ENCODE data around the gene WWOX. TPM values are rescaled to one million over a fixed set of nuclear protein-coding genes. Genes with fewer than 3 reads are reported as not detected.

Gene WWOX
- total and polyA plus RNA-seq, 2 experiments from 2014 or later, result 22.1 to 123 TPM

DNA sequence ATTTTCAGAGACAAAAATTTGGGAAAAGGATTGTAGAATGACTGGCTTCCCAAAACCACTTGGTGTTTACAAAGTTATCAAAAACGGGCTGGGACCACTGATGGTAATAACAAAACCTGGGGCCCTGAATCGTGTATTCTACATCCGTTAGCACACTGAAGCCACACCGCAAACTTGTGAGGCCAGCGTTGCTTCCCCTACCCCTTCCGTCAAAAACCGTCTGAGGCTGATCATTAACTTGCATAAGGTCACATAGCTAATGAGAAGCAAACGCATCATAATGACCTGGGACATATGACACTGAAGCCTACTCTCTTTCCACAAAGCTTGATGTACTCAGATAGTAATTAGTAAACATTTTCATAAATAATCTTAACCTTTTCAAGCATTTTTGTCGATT, 796.8 kb downstream of the WWOX start:
- no peaks in the 10 kb centered on the region for H3K36me3 ChIP-seq
- H3K4me3 ChIP-seq, result no peak overlapping the region
- no peak for DNase-seq (ENCODE audit: low read depth in 1 of 2, low spot score in 1 of 2)
- H3K4me1 ChIP-seq (ENCODE audit: low read depth), result no peaks in the 10 kb centered on the region
- H3K27me3 ChIP-seq, result no peaks in the 10 kb centered on the region
- TF ChIP-seq, protein P1, sequence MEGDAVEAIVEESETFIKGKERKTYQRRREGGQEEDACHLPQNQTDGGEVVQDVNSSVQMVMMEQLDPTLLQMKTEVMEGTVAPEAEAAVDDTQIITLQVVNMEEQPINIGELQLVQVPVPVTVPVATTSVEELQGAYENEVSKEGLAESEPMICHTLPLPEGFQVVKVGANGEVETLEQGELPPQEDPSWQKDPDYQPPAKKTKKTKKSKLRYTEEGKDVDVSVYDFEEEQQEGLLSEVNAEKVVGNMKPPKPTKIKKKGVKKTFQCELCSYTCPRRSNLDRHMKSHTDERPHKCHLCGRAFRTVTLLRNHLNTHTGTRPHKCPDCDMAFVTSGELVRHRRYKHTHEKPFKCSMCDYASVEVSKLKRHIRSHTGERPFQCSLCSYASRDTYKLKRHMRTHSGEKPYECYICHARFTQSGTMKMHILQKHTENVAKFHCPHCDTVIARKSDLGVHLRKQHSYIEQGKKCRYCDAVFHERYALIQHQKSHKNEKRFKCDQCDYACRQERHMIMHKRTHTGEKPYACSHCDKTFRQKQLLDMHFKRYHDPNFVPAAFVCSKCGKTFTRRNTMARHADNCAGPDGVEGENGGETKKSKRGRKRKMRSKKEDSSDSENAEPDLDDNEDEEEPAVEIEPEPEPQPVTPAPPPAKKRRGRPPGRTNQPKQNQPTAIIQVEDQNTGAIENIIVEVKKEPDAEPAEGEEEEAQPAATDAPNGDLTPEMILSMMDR (IDR thresholded peaks at IDR 0.05; ENCODE audit: low read depth, low read length), result no peak
- no peak overlapping the region for H3K27ac ChIP-seq
- H3K9me3 ChIP-seq (ENCODE audit: low read depth), result no peaks in the 10 kb centered on the region

DNA sequence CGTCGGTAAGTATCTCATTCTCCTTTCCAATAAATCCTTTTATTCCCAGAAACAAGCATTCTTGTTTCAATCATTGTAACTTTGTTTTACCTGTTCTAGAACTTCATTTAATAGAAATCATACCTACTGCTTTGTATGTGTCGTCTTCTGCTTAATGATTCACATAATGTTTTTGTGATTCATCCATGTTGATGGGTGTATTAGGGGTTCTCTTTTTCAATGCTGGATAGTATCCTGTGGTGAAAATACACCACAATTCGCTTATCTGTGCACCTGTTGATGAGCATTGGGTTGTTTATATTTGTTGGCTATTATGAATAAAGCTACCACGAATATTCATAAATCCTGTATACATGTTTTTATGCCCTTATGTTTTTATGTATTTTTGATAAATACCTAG, 797.8 kb downstream of the WWOX start:
- Histone ChIP-seq H3K27ac (no peak overlapping the region), H3K36me3 (no peaks in the 10 kb centered on the region), H3K4me3 (no peak overlapping the region), H3K9me3 (ENCODE audit: low read depth) (no peaks in the 10 kb centered on the region), H3K4me1 (ENCODE audit: low read depth) (no peaks in the 10 kb centered on the region), H3K27me3 (no peaks in the 10 kb centered on the region)
- TF ChIP-seq, protein P1 (IDR thresholded peaks at IDR 0.05; ENCODE audit: low read depth, low read length), result no peak
- DNase-seq (ENCODE audit: low read depth in 1 of 2, low spot score in 1 of 2), result no peak

DNA sequence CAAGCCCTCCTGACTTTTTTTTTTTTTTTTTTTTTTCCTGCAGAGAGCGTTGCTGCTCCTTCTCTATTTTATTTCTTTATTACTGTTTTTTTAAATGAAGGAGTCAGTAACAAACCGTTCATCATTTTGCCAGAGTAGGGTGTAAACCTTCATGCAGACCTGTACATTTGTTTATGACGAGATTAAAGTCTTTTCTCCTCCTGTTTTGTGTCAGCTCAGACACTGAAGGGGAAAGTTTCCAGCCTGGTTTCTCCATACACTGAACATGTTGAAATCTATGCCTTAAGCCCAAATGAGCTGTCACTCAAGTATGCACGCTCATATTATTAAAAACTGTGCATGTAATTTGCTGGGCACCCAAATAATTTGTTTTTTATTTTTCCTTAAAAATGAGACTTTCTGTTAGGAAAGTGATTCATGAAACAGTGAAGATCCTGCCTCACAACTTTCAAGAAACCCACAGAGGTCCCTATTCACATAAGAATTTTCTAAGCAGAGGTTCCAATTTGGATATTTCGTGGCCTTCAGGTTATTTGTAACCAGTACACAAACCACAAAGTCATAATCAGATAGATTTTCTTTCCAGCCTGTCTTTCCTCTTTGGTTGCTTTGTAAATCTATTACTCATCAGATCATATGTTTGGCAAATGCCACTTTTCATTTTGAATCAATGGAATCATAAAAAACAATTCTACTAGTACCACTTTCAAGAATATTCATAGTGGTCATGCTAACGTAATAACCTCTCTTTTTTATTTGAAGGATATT, 800.8 kb downstream of the WWOX start:
- TF ChIP-seq, protein P1 (IDR thresholded peaks at IDR 0.05; ENCODE audit: low read depth, low read length), result no peak
- no peaks in the 10 kb centered on the region for H3K27me3 ChIP-seq
- no peaks in the 10 kb centered on the region for H3K36me3 ChIP-seq
- H3K4me1 ChIP-seq (ENCODE audit: low read depth), result no peaks in the 10 kb centered on the region
- H3K27ac ChIP-seq, result no peak overlapping the region
- DNase-seq (ENCODE audit: low read depth in 1 of 2, low spot score in 1 of 2), result no peak
- no peak overlapping the region for H3K4me3 ChIP-seq
- H3K9me3 ChIP-seq (ENCODE audit: low read depth), result no peaks in the 10 kb centered on the region

DNA sequence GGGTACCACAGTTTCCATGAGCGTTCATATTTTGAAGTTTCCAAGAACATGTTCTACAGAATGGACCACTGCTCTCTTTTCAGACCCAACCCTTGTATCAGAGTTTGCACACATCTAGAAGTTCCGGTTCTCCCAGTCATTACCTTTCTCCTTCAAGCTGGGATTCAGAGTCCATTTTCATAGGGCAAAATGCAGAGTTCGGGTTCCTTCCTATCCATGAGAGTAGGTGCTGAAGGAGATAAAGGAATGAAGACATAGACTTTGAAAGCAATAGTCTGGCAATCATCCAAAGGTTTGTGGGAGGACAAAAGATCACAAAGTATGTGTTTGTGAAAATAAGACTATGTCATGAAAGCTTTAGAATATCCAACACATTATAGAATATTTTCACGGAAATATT, 801.5 kb downstream of the WWOX start:
- H3K27ac ChIP-seq, result no peak overlapping the region
- H3K4me3 ChIP-seq, result no peak overlapping the region
- H3K9me3 ChIP-seq (ENCODE audit: low read depth), result no peaks in the 10 kb centered on the region
- TF ChIP-seq, protein P1 (IDR thresholded peaks at IDR 0.05; ENCODE audit: low read depth, low read length), result no peak
- H3K4me1 ChIP-seq (ENCODE audit: low read depth), result no peaks in the 10 kb centered on the region
- no peaks in the 10 kb centered on the region for H3K36me3 ChIP-seq
- DNase-seq (ENCODE audit: low read depth in 1 of 2, low spot score in 1 of 2), result no peak
- H3K27me3 ChIP-seq, result no peaks in the 10 kb centered on the region

DNA sequence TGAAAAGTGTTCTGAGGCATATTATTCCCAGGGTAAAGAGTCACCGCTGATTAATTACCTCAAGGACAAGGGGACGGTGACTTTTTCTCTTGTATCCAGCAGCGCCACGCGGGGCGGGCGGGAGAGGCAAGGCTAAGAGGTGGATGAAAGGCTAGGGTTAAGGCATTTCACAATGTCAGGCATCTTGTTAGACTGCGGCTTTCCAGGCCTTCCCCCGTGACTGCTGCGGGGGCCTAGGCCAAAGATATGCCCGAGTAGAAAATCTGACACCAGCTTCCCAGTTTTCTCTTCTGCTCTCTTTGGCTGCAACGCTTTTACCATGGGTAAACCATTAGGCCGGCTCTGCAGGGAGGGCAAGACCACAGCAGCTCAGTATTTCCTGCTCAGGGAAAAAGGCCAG, 802.9 kb downstream of the WWOX start:
- Histone ChIP-seq H3K36me3 (no peaks in the 10 kb centered on the region), H3K4me1 (ENCODE audit: low read depth) (no peaks in the 10 kb centered on the region), H3K9me3 (ENCODE audit: low read depth) (no peaks in the 10 kb centered on the region), H3K27me3 (no peaks in the 10 kb centered on the region), H3K4me3 (no peak overlapping the region), H3K27ac (no peak overlapping the region)
- TF ChIP-seq, protein P1 (IDR thresholded peaks at IDR 0.05; ENCODE audit: low read depth, low read length), result no peak
- no peak for DNase-seq (ENCODE audit: low read depth in 1 of 2, low spot score in 1 of 2)
